ENCODE data around the gene DUSP16. TPM values are rescaled to one million over a fixed set of nuclear protein-coding genes. Genes with fewer than 3 reads are reported as not detected.
A peak's percentile ranks its signal among the peaks of the same experiment; 100 is the strongest.

DUSP16 gene
- total RNA-seq, 4 donors from 2014 or later = 24.2 to 34.5 (median 26.4) TPM

- H3K27me3 ChIP-seq = no peaks in the 10 kb centered on the region
- peak; percentile 54 to 57 for DNase-seq
- peak overlapping the region; percentile 97 to 100 (median 100) for H3K27ac ChIP-seq
- peak; percentile 33 to 81 for TF ChIP-seq POLR2A (IDR thresholded peaks at IDR 0.05)
- TF ChIP-seq, protein P1, sequence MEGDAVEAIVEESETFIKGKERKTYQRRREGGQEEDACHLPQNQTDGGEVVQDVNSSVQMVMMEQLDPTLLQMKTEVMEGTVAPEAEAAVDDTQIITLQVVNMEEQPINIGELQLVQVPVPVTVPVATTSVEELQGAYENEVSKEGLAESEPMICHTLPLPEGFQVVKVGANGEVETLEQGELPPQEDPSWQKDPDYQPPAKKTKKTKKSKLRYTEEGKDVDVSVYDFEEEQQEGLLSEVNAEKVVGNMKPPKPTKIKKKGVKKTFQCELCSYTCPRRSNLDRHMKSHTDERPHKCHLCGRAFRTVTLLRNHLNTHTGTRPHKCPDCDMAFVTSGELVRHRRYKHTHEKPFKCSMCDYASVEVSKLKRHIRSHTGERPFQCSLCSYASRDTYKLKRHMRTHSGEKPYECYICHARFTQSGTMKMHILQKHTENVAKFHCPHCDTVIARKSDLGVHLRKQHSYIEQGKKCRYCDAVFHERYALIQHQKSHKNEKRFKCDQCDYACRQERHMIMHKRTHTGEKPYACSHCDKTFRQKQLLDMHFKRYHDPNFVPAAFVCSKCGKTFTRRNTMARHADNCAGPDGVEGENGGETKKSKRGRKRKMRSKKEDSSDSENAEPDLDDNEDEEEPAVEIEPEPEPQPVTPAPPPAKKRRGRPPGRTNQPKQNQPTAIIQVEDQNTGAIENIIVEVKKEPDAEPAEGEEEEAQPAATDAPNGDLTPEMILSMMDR (IDR thresholded peaks at IDR 0.05) = no peak
- intact Hi-C loops (cut with DNase I) = loop anchor here (5.0 kb wide), 1 partner anchor 183 kb away; no protein-coding TSS in a partner anchor
- H3K4me1 ChIP-seq = peaks cover 10 to 25% of the 10 kb centered on the region in 2 donors
- WGBS, 2 donors = 20 to 22% methylated on average over 9 of the region's 9 CpGs
- H3K36me3 ChIP-seq = no peaks in the 10 kb centered on the region
- peak overlapping the region; percentile 46 to 84 (median 54) for H3K4me3 ChIP-seq (replicated peaks in 1 of 3)
- no peaks in the 10 kb centered on the region for H3K9me3 ChIP-seq
Observed at GRCh38 chr12:12560587-12561370, 1.9 kb downstream of the DUSP16 start.

DNA sequence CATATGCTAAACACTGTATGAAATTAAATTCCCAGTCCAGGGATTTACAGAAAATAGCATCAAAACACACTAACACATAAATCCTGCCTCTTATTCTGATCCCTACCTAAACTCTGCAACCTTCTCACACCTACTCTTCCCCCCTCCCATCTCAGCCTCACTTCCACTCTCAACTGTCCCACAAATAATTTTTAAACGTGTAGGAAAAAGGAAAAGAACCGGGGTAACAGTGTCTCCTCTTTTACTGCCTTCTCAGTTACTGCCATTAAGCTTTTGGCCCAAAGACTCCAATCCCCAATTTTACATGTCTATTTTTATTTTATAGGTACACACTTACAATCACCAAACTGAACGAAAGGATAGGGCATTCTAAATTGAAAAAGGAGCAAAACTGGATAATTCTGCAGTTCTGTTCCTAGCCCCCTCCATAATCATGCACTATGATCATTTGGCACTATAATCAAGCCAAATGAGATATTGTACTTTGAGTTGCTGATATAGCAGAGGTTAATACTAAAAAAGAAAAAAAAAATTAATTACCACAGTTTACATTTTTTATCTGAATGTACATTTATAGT is 2.9 kb downstream of the DUSP16 start:
- no peaks in the 10 kb centered on the region for H3K9me3 ChIP-seq
- TF ChIP-seq, protein P1 (IDR thresholded peaks at IDR 0.05) = no peak
- TF ChIP-seq POLR2A (IDR thresholded peaks at IDR 0.05) = no peak
- H3K27ac ChIP-seq = no peak overlapping the region
- peaks cover 10 to 28% of the 10 kb centered on the region in 2 donors for H3K4me1 ChIP-seq
- no peaks in the 10 kb centered on the region for H3K36me3 ChIP-seq
- no peaks in the 10 kb centered on the region for H3K27me3 ChIP-seq
- WGBS, 2 donors = 62 to 68% methylated on average over 3 of the region's 3 CpGs
- no peak overlapping the region for H3K4me3 ChIP-seq (replicated peaks in 1 of 3)
- intact Hi-C loops (cut with DNase I) = loop anchor here (5.0 kb wide), 1 partner anchor 183 kb away; no protein-coding TSS in a partner anchor
- no peak for DNase-seq

DNA sequence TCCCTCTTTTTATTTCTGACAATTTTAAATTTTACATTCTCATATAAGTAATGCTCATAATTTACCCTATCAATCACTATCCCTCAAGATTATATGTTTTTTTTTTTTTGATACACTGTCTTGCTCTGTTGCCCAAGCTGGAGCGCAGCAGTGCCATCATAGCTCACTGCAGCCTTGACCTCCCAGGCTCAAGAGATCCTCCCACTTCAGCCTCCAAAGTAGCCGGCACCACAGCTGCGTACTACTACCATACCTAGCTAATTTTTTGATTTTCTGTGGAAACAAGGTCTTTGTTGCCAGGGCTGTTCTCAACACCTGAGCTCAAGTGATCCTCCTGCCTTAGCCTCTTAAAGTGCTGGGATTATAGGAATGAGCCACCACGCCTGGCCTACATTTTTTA is 4.4 kb downstream of the DUSP16 start:
- intact Hi-C loops (cut with DNase I) = no loop called here
- Histone ChIP-seq H3K9me3 (no peaks in the 10 kb centered on the region), H3K36me3 (no peaks in the 10 kb centered on the region), H3K4me1 (peaks cover 10 to 23% of the 10 kb centered on the region in 2 donors), H3K27ac (no peak overlapping the region), H3K27me3 (no peaks in the 10 kb centered on the region), H3K4me3 (replicated peaks in 1 of 3) (no peak overlapping the region)
- TF ChIP-seq, protein P1 (IDR thresholded peaks at IDR 0.05) = no peak
- TF ChIP-seq POLR2A (IDR thresholded peaks at IDR 0.05) = no peak
- no peak for DNase-seq
- WGBS, 2 donors = 91 to 98% methylated on average over 4 of the region's 4 CpGs

GRCh38 chr12:12557733-12558132 is 4.9 kb downstream of the DUSP16 start:
- Histone ChIP-seq H3K36me3 (no peaks in the 10 kb centered on the region), H3K27me3 (no peaks in the 10 kb centered on the region), H3K4me1 (peaks cover 10 to 20% of the 10 kb centered on the region in 2 donors), H3K4me3 (replicated peaks in 1 of 3) (no peak overlapping the region), H3K9me3 (no peaks in the 10 kb centered on the region), H3K27ac (no peak overlapping the region)
- intact Hi-C loops (cut with DNase I) = no loop called here
- TF ChIP-seq POLR2A (IDR thresholded peaks at IDR 0.05) = no peak
- TF ChIP-seq, protein P1 (IDR thresholded peaks at IDR 0.05) = no peak
- WGBS, 2 donors = 97 to 100% methylated on average over 3 of the region's 3 CpGs
- no peak for DNase-seq

DNA sequence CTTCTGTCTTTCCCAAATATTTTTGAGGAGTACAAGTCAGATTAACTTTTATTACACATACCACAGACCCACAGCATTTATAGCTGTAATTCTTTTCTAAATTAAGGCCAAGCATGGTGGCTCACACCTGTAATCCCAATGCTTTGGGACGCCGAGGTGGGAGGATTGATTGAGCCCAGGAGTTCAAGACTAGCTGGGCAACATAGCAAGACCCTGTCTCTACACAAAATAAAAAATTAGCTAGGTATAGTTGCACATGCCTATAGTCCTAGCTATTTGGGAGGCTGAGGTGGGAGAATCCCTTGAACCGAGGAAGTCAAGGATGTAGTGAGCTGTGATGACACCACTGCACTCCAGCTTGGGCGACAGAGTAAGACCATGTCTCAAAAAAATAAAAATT is 7.0 kb downstream of the DUSP16 start:
- Histone ChIP-seq H3K9me3 (no peaks in the 10 kb centered on the region), H3K27me3 (no peaks in the 10 kb centered on the region), H3K4me3 (replicated peaks in 1 of 3) (no peak overlapping the region), H3K27ac (no peak overlapping the region), H3K4me1 (peaks cover 15 to 20% of the 10 kb centered on the region in 2 donors), H3K36me3 (no peaks in the 10 kb centered on the region)
- DNase-seq = no peak
- TF ChIP-seq, protein P1 (IDR thresholded peaks at IDR 0.05) = no peak
- no peak for TF ChIP-seq POLR2A (IDR thresholded peaks at IDR 0.05)
- intact Hi-C loops (cut with DNase I) = no loop called here
- 97 to 98% methylated on average over 4 of the region's 4 CpGs for WGBS, 2 donors
